GM19351 (cell line): ENCODE measurements around the gene SPARCL1.
"Not testable (repeated sequence)": the region's sequence is repeated elsewhere in the genome, so short reads cannot be mapped to it uniquely, and the experiment has no call there.

Experiments used
- ATAC-seq: cut with Tn5 transposase; IDR thresholded peaks from one replicate; pipeline ENCODE4 v1.9.1; 2021; ENCODE audit warnings: mild to moderate bottlenecking, moderate library complexity; ENCODE audit not compliant: unreplicated experiment

Gene SPARCL1

DNA sequence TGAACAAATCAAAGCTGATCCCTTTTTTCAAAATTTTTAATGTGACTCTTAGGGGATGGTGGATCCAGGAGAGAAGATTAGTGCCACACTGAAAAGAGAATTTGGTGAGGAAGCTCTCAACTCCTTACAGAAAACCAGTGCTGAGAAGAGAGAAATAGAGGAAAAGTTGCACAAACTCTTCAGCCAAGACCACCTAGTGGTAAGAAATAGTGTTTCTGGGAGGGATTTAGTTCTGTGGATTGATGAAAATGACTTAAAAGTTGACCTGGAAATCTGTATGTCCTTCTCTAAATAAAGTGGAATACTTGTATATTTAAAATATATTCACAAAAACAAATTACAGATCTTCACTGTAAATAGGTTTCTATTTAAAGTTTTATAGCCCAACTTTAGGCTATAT is 77.6 kb downstream of the SPARCL1 start:
- ATAC-seq = no peak

DNA sequence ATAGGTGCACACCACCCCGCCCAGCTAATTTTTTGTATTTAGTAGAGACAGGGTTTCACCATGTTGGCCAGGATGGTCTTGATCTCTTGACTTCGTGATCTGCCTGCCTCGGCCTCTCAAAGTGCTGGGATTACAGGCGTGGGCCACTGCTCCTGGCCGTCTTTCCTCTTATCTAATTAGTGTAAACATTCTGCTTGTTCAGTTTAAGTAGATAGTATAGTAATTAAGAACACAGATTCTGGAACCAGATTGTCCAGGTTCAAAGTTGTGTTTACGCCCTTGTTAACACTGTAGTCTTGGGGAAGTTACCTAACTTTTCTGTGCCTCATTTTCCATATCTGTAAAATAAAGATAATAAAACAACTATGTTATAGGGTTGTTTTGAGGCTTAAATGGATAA is 82.8 kb downstream of the SPARCL1 start:
- ATAC-seq = not testable (repeated sequence)

- ATAC-seq = no peak
These were observed 83.2 kb downstream of the SPARCL1 start for GRCh38 chr4:87445964-87446363.

GRCh38 chr4:87444741-87445140 is 84.4 kb downstream of the SPARCL1 start:
- ATAC-seq = no peak

- no peak for ATAC-seq
These were observed 86.3 kb downstream of the SPARCL1 start for GRCh38 chr4:87442889-87443288.

DNA sequence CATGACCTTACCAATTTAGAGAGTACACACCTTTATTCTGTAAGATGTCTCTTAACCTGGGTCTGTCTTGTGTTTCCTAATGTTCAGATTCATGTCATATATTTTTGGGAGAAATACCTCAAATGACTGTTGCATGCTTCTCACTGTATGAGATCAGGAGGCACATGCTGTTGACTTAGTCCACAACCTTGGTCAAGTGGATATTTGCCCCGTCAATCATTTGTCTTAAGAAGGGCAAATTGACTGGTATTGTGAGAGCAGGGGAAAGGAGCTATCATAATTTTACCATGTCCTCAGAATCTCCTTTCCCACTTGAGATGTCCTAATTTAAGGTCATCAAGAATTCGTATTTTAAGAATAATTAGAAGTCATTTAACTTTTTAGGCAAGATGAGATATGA is 95.8 kb downstream of the SPARCL1 start:
- ATAC-seq = no peak

- ATAC-seq = no peak
These were observed 99.1 kb downstream of the SPARCL1 start for GRCh38 chr4:87430038-87430437.

DNA sequence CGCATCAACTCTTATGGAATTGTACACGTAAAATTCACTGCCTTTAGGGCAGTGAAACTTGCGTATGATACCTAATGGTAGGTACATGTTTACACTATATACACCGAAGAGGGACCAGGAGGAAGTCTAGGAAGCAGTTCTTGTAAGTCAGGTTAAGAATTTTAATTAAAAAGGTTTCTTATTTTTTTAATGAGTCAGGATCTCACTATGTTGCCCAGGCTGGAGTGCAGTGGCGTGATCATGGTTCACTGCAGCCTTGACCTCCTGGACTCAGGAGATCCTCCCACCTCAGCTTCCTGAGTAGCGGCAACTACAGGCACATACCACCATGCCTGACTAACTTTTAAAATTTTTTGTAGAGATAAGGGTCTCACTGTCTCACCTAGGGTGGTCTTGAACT is 100.2 kb downstream of the SPARCL1 start:
- ATAC-seq = no peak

DNA sequence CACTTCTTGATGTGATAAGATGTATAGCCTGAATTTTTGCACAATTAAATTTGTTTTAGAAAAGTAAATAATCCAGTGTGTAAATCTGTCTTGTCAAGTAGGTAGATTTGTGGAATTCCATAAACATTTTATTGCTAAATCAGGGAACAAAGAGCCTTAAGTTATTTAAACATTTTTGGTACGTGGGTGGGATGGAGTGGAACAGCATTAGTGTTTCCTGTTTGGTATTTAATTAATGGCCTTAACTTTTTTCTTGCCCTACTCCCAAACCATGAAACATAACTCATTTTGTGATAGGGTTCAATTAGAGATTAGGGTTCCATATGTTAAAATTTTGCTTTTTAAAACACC is 101.7 kb downstream of the SPARCL1 start:
- ATAC-seq = no peak

DNA sequence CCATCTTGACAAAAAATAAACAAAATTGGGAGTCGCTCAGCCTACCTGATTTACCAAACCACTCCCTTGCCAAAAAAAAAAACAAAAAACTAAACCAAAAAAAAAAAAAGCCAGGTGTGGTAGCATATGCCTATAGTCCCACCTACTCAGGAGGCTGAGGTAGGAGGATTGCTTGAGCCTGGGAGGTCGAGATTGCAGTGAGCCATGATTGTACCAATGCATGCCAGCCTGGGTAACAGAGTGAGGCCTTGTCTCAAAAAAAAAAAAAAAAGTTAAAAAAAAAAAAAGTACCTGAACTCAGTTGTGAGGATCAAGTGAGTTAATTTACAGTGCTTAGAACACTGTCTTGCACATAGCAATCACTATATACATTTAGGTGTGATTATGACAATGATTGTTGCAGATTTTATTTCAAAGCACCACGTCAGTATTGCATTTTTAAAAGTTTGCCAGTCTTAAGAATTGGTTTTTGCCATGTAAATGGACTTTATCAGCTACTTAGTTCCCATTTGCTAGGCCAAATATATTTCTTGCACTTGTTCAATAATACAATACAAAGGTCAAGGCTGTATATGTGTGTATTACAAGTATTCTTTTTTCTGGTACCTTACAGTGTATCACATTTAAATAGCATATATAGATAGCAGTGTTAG is 102.2 kb downstream of the SPARCL1 start:
- no peak for ATAC-seq

- no peak for ATAC-seq
These were observed 103.5 kb downstream of the SPARCL1 start for GRCh38 chr4:87425711-87426110.

- not testable (repeated sequence) for ATAC-seq
These were observed 105.1 kb downstream of the SPARCL1 start for GRCh38 chr4:87424099-87424543.
